HCT116 (cell line): Measurements from ENCODE around the gene SOX6. TPM values are rescaled to one million over a fixed set of nuclear protein-coding genes. Genes with fewer than 3 reads are reported as not detected.
"Not testable (repeated sequence)": the region's sequence is repeated elsewhere in the genome, so short reads cannot be mapped to it uniquely, and the experiment has no call there.

Experiments
- ATAC-seq: fragments of 200-7000 bp; cut with Tn5 transposase; 2 replicates; pipeline ENCODE4 v1.9.1; 2020; ENCODE audit warnings: mild to moderate bottlenecking, moderate library complexity
- BruUV-seq: library from RNA; stranded (reverse); fragments of 400-500 nt; replicated peaks from 2 replicates; lab custom pipeline; 2021; lab: Mats Ljungman, UMichigan
- CTCF ChIA-PET: fragments of 300-600 bp; sonication (Branson Sonifier 250); formaldehyde crosslinking; loops from one replicate; lab custom pipeline; 2021; ENCODE audit warnings: antibody characterized with exemption; lab: Charles Lee
- POLR2A ChIA-PET: fragments of 300-600, 350-600 bp; sonication (Branson Sonifier 250); formaldehyde crosslinking; loops from one replicate; lab custom pipeline; 2021; ENCODE audit warnings: antibody characterized with exemption; lab: Charles Lee
- RAD21 ChIA-PET, 2 experiments: fragments of 300-600 bp; sonication (Branson Sonifier 250); formaldehyde crosslinking; loops; one replicate each; lab custom pipeline; 2023; ENCODE audit warnings: low total read pairs in 2 of 2; ENCODE audit not compliant: uncharacterized antibody in 2 of 2, unreplicated experiment in 2 of 2, low non-redundant PET in 1 of 2; lab: Charles Lee
- DNase-seq: peaks from one replicate; pipeline ENCODE4 v3.0.0-alpha.2; 2010; ENCODE audit warnings: low read depth, low spot score
- H2AFZ ChIP-seq: fragments of 200-600 bp; shearing (Covaris generic), sonication (generic); 2 replicates; pipeline ENCODE4 v1.6.1; 2017; ENCODE audit warnings: low read depth, mixed run types, mixed read lengths, antibody characterized with exemption, low read length; ENCODE audit not compliant: poor library complexity, severe bottlenecking
- H3K27ac ChIP-seq: 2 replicates; pipeline ENCODE4 v1.5.1; 2012; ENCODE audit warnings: low read depth, low read length
- H3K27me3 ChIP-seq: fragments of 200-600 bp; sonication (generic); 2 replicates; pipeline ENCODE4 v1.6.1; 2016; ENCODE audit warnings: mixed run types, low read length, mixed read lengths; ENCODE audit not compliant: insufficient read depth
- H3K36me3 ChIP-seq, 2 experiments: fragments of 200-500 bp in 1 of 2; fragments of 200-600 bp in 1 of 2; sonication (Bioruptor generic) in 1 of 2; sonication (generic) in 1 of 2; 2 replicates each; pipeline versions ENCODE4 v1.5.1 to v1.6.1; 2014 to 2016; ENCODE audit warnings: low read length in 2 of 2, inconsistent platforms in 1 of 2, mixed read lengths in 1 of 2, mixed run types in 1 of 2; ENCODE audit not compliant: insufficient read depth in 2 of 2, control insufficient read depth in 1 of 2
- H3K4me1 ChIP-seq, 2 experiments: fragments of 200-600 bp in 1 of 2; sonication (generic) in 1 of 2; 2 replicates each; pipeline versions ENCODE4 v1.5.1 to v1.6.1; 2012 to 2017; ENCODE audit warnings: low read length in 2 of 2, inconsistent platforms in 1 of 2, mild to moderate bottlenecking in 1 of 2, mixed read lengths in 1 of 2, mixed run types in 1 of 2, moderate library complexity in 1 of 2; ENCODE audit not compliant: insufficient read depth in 2 of 2, control insufficient read depth in 1 of 2
- H3K4me2 ChIP-seq: fragments of 200-600 bp; sonication (generic); 2 replicates; pipeline ENCODE4 v1.6.1; 2017; ENCODE audit warnings: mixed run types, low read length, mixed read lengths
- H3K4me3 ChIP-seq, 2 experiments: fragments of 200-600 bp in 1 of 2; sonication (generic) in 1 of 2; replicated peaks in 1 of 2; 2 replicates each; pipeline ENCODE4 v1.5.1; 2011 to 2016; ENCODE audit warnings: low read length in 2 of 2, control low read depth in 1 of 2, low read depth in 1 of 2, mild to moderate bottlenecking in 1 of 2, mixed read lengths in 1 of 2, mixed run types in 1 of 2
- H3K79me2 ChIP-seq: fragments of 200-600 bp; sonication (generic); 2 replicates; pipeline ENCODE4 v1.6.1; 2017; ENCODE audit warnings: mild to moderate bottlenecking, mixed run types, low read length, moderate library complexity, mixed read lengths; ENCODE audit not compliant: insufficient read depth
- H3K9ac ChIP-seq: fragments of 200-600 bp; sonication (generic); 2 replicates; pipeline ENCODE4 v1.6.1; 2016; ENCODE audit warnings: low read length, mixed read lengths
- H3K9me2 ChIP-seq: fragments of 200-600 bp; sonication (generic), shearing (Covaris generic); 2 replicates; pipeline ENCODE4 v1.6.1; 2017; ENCODE audit warnings: mixed run types, mild to moderate bottlenecking, moderate library complexity; ENCODE audit not compliant: insufficient read depth
- H3K9me3 ChIP-seq, 2 experiments: fragments of 200-500 bp in 1 of 2; fragments of 200-600 bp in 1 of 2; sonication (Bioruptor generic) in 1 of 2; sonication (generic) in 1 of 2; 2 replicates each; pipeline ENCODE4 v1.6.1; 2014 to 2017; ENCODE audit warnings: low read length in 2 of 2, mixed read lengths in 2 of 2, inconsistent platforms in 1 of 2, low read depth in 1 of 2, mild to moderate bottlenecking in 1 of 2, mixed run types in 1 of 2, moderate library complexity in 1 of 2; ENCODE audit not compliant: control insufficient read depth in 1 of 2, insufficient read depth in 1 of 2
- H4K20me1 ChIP-seq: fragments of 200-600 bp; sonication (generic), shearing (Covaris generic); 2 replicates; pipeline ENCODE4 v1.6.1; 2017; ENCODE audit warnings: mixed run types, mild to moderate bottlenecking, moderate library complexity; ENCODE audit not compliant: insufficient read depth
- ATF3 ChIP-seq: IDR thresholded peaks from 2 replicates; pipeline ENCODE4 v1.6.1; 2012
- CBX3 ChIP-seq: IDR thresholded peaks from 2 replicates; pipeline ENCODE4 v1.6.1; 2012; ENCODE audit warnings: low read depth
- EZH2 ChIP-seq: fragments of 200-600 bp; sonication (generic); IDR thresholded peaks from 2 replicates; pipeline ENCODE4 v1.6.1; 2017; ENCODE audit warnings: antibody characterized with exemption, mixed run types
- POLR2AphosphoS5 ChIP-seq: IDR thresholded peaks from 2 replicates; pipeline ENCODE4 v1.6.1; 2011; ENCODE audit warnings: mild to moderate bottlenecking, low read depth, low read length, moderate library complexity
- TCF7L2 ChIP-seq: IDR thresholded peaks from 2 replicates; pipeline ENCODE4 v1.7.0; 2011; ENCODE audit warnings: borderline replicate concordance, inconsistent platforms; ENCODE audit not compliant: insufficient read depth, insufficient read length; ENCODE audit errors: extremely low read depth
- YY1 ChIP-seq: IDR thresholded peaks from 2 replicates; pipeline ENCODE4 v1.6.1; 2011; ENCODE audit warnings: low read length, low read depth, moderate library complexity, mild to moderate bottlenecking; ENCODE audit not compliant: insufficient replicate concordance; ENCODE audit errors: extremely low read depth
- intact Hi-C: fragments of 100-400 bp; cut with micrococcal nuclease; formaldehyde crosslinking; loops from 2 replicates; pipeline ENCODE4 v1.10.0; 2022
- total RNA-seq: library from RNA; stranded (reverse); gene quantifications from one replicate; pipeline ENCODE4 v1.2.1, GENCODE V29; 2021; ENCODE audit not compliant: unreplicated experiment
- TF ChIP-seq, protein P1 (sequence below): IDR thresholded peaks from 2 replicates; pipeline ENCODE4 v1.6.1; 2011; ENCODE audit warnings: mild to moderate bottlenecking, low read length, moderate library complexity; ENCODE audit not compliant: insufficient replicate concordance; ENCODE audit errors: extremely low read depth

The SOX6 gene
- total RNA-seq, 1 experiment from 2014 or later, result 0.81 TPM

DNA sequence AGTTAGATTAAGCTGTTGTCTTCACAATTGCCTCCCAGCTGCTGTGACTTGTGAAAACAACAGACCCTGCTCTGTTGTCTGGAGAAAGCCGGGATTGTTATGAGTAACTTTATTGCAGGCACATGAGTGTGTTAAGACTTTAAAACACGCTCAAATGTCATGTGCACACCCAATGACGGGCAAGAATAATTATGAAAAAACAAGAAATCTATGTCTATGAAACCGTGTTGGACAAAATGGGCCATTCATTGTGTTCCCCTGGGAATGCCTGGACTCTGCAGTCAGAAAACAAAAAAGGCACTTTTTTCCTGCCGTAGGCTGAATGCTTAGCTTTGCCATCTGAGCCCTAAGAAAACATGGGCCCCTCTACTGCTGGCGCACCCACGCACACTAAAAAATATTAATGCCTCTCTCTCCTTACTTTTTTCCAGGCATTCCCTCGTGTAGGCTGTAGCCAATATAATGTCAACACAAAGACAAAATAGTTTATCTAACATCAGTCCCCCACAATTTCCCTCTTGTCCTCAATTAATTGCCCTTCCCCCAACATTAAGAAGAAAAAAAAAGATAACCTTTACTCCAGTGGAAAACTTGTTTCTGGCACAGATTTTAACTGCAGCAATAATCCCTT lies 207.9 kb downstream of the SOX6 start:
- H4K20me1 ChIP-seq, result no peaks in the 10 kb centered on the region
- 0 out of 2 replicates have a peak, but pooled peaks cover 9% of the 10 kb centered on the region for H3K27me3 ChIP-seq
- H2AFZ ChIP-seq, result no peak overlapping the region
- H3K9me3 ChIP-seq, result no peaks in the 10 kb centered on the region
- H3K79me2 ChIP-seq, result no peaks in the 10 kb centered on the region
- H3K9me2 ChIP-seq, result no peaks in the 10 kb centered on the region
- CTCF ChIA-PET, result no interaction called here
- RAD21 ChIA-PET, result no interaction called here
- BruUV-seq, result no TSS peak
- POLR2A ChIA-PET, result no interaction called here
- no peak overlapping the region for H3K9ac ChIP-seq
- intact Hi-C loops, result no loop called here
- DNase-seq (no peak), ATAC-seq (no peak)
- no peaks in the 10 kb centered on the region for H3K4me1 ChIP-seq
- H3K27ac ChIP-seq, result no peak overlapping the region
- no peaks in the 10 kb centered on the region for H3K36me3 ChIP-seq
- TF ChIP-seq POLR2AphosphoS5 (no peak), ATF3 (no peak), EZH2 (no peak), YY1 (no peak), TCF7L2 (no peak), CBX3 (no peak)
- TF ChIP-seq, protein P1, sequence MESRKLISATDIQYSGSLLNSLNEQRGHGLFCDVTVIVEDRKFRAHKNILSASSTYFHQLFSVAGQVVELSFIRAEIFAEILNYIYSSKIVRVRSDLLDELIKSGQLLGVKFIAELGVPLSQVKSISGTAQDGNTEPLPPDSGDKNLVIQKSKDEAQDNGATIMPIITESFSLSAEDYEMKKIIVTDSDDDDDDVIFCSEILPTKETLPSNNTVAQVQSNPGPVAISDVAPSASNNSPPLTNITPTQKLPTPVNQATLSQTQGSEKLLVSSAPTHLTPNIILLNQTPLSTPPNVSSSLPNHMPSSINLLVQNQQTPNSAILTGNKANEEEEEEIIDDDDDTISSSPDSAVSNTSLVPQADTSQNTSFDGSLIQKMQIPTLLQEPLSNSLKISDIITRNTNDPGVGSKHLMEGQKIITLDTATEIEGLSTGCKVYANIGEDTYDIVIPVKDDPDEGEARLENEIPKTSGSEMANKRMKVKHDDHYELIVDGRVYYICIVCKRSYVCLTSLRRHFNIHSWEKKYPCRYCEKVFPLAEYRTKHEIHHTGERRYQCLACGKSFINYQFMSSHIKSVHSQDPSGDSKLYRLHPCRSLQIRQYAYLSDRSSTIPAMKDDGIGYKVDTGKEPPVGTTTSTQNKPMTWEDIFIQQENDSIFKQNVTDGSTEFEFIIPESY, result no peak
- H3K4me2 ChIP-seq, result no peak overlapping the region
- H3K4me3 ChIP-seq, result no peak overlapping the region

DNA sequence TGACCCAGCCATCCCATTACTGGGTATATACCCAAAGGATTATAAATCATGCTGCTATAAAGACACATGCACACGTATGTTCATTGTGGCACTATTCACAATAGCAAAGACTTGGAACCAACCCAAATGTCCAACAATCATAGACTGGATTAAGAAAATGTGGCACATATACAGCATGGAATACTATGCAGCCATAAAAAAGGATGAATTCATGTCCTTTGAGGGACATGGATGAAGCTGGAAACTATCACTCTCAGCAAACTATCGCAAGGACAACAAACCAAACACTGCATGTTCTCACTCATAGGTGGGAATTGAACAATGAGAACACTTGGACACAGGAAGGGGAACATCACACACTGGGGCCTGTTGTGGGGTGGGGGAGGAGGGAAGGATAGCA lies 209.4 kb downstream of the SOX6 start:
- RAD21 ChIA-PET, result not testable (repeated sequence)

GRCh38 chr11:16141614-16142013 lies 214.7 kb downstream of the SOX6 start:
- H3K9me2 ChIP-seq, H3K4me1 ChIP-seq, H3K27me3 ChIP-seq, H3K9ac ChIP-seq, BruUV-seq, intact Hi-C loops, H2AFZ ChIP-seq, H3K9me3 ChIP-seq, DNase-seq, H3K27ac ChIP-seq, H3K4me2 ChIP-seq, RAD21 ChIA-PET, H3K4me3 ChIP-seq, H3K79me2 ChIP-seq, H3K36me3 ChIP-seq, H4K20me1 ChIP-seq, CTCF ChIA-PET, POLR2A ChIA-PET, ATAC-seq: not testable (repeated sequence)

More for the DNA sequence above, 209.4 kb downstream of the SOX6 start:
- ATAC-seq, H3K4me1 ChIP-seq, H3K9me3 ChIP-seq, H3K79me2 ChIP-seq, H3K4me3 ChIP-seq, H4K20me1 ChIP-seq, intact Hi-C loops, CTCF ChIA-PET, H3K36me3 ChIP-seq, POLR2A ChIA-PET, H3K27me3 ChIP-seq, H3K27ac ChIP-seq, H3K9me2 ChIP-seq, BruUV-seq, H2AFZ ChIP-seq, H3K4me2 ChIP-seq, H3K9ac ChIP-seq, DNase-seq: not testable (repeated sequence)
